Effector CD8-positive, alpha-beta T cell (primary cell): ENCODE data around the gene PDGFC.
"Not testable (repeated sequence)": the region's sequence is repeated elsewhere in the genome, so short reads cannot be mapped to it uniquely, and the experiment has no call there.

Experiments
- DNase-seq: peaks from one replicate; lab custom pipeline; 2025; lab: John Stamatoyannopoulos, UW

PDGFC gene

DNA sequence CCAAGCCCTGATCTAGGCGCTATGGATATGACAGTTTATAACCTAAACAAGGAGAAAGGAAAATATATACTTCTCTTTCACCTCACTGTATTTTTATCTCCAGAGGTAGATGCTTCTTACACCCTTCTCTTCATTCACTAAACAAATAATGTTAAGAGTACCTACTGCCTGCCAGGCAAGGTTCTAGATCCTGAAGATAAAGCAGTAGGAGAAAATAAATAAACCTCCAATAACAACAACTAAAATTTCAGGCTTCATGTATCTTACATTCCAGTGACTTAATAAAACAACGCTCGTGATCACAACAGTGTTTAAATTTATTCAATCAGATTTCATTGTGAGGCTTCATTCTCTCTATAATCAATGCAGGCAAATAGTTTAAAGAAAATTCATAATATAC lies 20.7 kb downstream of the PDGFC start:
- no peak for DNase-seq

DNA sequence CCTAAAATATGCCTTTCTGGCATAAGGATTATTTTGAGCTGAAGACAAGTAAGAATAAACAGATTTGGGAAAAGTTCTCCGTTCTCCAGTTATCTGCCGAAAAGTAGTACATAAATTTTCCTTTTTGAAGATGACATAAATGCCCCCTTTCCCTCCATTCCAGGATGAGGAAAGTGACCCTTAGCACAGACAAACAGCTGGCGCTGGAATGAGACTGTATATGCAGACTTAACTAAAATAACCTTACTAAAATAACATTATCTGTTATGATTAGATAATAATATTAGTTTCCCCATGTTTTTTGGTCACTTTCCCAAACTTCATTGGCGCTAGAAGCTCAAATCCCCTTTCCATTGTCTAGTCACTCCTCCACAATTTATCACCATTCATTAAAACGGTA lies 21.5 kb downstream of the PDGFC start:
- no peak for DNase-seq

DNA sequence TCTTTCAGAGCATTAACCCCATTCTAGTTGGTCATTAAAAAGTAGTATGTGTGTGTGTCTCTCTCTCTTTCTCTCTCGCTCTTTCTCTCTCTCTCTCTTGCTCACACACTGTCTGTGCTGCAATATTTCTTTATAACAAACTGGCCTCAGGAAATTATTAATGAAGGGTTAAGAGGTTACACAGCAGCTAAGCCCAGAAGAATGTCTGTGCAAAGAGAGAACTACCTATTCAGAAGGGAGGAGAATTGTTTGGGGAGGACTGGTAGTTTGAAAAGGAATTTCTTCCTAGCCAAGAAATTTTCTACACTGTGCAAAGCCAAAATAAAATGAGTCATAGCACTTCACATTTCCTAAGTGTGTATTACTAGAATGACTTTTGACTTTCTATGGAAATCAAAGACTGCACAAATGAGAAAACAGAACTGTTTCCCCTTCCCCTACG lies 22.2 kb downstream of the PDGFC start:
- no peak for DNase-seq

DNA sequence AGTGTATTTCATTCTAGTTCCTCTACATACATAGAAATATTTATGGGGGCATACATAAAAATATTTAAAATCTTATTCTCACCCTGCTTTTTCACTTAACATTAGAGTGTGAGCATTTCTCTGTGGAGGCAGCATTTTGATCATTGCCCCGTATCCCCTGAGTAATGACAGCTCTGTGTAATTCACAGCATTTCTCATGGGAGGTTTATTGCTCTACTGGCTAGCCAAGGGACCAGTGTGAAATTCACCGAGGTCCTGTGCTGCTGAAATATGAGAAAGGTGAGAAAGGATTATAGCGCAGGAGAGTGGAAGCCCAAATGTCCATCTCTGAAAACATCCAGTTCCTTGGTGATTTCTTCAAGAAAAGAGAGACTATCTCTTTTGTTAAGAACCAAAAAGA lies 22.9 kb downstream of the PDGFC start:
- no peak for DNase-seq

DNA sequence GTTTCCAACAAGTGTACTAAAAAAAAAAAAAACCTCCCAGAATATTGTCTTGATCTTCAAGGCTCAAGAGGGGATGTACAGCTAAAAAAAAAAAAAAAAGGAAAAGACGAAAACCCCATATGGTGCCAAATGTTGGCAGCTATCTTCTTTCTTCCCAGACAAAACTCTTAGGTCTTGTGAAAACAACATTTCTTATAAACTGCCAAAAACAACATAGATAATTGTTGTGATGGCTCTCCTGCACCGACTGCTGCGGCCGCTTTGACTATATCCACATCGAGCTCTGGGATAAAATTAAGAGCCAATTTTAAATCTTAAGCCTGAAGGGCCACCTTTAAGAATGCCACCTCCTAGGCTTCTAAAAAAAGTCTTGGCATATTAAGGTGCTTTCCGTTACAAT lies 23.5 kb downstream of the PDGFC start:
- DNase-seq: no peak

DNA sequence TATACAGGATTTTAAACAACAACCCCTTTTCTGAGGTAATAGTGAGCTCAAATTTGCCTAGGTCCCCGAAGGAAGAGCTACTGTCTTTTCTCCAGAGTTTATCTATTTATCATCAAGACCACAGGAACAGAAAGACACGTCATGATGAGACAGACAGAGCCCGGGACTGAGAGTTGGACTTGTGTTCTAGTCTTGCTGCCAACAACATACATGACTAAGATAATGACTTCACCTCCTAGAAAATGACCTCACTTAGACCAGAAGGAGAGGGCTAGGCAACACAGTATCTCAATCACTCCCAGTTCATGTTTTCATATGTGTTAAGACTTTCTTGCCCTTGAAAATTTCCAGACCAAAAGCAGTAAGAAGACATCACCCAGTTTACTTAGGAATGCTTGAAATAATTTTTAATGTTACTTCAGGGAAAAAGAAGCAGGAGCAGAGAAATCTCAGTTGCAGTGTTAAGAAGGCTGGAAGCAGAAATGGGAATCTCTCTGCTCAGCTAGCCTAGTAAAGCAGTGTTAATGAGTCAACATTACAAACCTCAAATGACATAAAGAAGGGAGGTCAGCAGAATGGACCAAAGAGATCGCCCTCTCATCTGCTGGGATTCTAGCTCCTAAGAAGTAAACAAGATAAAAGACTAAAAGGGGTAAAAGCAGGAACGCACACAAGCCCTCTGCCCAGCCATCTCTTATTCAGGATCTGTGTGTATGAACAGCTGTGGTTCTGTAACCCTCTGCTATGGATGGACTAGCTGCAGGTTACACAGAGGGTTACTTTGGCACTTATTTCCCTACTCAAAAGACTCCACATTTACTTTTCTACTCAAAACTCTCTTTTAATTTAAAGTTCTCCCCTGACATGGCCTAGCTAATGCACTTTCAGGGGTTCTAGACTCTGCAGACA lies 24.8 kb downstream of the PDGFC start:
- no peak for DNase-seq

DNA sequence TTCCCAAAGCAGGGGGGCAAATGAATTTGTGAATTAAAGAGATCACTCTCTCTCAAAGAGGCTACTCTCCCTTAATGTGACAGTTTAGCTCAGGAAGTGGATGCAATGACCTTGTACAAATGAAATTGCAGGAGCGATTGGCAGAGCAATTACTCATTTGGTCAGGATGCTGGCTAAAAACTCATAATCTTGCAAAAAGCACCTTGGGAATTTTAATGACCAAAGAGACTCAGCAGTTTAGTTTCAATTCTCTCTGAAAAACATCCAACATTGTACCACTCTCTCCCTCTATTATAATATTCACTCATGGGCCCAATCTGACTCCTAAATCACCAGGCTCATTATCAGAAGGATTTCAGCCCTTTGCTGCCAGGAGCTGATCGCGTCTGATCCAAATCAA lies 26.1 kb downstream of the PDGFC start:
- no peak for DNase-seq

DNA sequence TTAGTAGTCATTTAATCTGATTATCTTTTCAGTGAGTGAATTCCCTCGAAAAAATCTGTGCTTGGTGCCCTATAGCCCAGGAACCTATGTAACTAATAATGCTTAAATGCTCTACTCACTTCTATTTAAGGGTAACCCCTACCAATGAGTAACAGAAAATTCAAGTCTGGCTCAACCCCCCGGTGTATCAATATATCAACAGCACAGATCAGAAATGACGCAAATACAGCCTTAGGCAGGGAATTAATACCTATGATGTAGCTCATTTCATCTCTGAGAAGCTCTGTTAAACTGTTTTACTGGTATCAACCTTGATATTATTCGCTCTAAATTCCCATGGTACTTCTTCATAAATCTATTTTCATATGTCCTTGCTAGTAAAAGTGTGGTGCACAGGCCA lies 28.6 kb downstream of the PDGFC start:
- no peak for DNase-seq

DNA sequence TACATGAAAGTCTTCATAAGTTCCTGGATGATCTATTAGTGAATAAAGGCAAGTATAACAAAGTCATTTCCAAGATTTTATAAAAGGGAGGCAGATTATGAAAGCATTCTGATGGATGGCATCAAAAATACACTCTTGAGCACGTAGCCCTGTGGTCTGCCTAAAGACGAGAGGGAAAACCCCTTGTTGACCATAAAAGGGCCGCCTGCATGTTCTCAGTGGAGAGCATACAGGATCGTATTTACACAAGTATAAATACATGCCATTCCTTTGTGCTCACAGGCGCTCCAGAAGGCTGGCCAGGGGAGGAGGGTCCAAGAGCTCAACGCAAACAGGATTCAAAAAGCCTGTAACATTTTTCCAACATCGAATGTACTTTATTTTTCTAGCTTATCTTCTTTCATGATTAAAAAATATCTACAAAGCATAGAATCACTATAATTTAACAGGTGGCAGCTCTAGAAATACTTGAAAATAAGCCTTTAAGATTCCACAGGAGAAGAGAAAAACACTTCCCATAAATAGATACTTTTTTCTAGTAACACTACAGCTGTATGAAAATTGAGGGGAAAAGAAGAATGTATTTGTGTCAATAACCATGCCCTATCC lies 29.6 kb downstream of the PDGFC start:
- DNase-seq: no peak

DNA sequence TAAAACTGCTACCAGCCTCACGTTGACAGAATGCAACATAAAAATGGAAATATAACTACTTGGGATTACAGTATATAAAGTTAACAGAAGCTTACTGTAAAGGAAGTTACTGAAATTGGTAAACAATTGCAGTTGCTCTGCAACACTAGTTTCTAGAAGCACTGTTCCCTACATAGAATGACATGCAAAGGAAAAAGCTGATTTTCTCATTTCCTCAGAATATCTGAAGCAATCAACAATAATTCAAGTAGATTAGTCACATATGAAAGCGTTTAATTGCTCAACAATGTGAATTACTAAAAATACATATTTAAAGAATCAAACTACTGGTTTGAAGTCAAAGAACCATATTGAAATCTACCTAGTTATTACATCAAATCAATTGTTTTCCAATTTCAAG lies 31.8 kb downstream of the PDGFC start:
- no peak for DNase-seq

DNA sequence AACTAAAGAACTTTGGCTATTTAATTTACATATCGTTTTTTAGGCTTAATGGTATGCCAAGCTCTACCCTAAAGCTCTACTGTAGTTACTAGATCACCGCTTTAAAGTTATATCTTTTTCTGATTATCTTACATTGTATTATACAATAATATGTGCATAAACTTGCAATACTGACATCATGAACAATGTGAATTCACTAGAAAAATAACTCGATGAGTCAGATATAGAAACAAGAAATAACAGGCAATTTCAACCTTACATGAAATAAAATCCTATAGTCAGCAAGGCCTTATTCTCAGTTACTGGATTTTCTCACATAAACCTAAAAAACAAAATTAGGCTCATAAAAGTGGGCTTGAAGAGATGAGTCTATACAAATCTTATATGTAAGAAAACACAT lies 32.5 kb downstream of the PDGFC start:
- no peak for DNase-seq

DNA sequence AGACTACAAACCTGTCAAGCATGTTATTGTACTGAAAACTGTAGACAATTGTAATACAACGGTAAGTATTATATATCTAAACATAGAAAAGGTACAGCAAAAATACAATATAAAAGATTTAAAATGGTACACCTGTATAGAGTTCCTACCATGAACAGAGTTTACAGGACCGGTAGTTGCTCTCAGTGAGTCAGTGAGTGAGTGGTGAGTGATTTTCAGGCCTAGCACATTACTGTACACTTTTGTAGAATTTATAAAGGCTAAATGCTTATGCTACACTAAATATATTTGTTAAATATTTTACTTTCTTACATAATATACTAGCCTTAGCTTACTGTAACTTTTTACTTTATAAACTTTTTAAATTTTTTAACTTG lies 37.4 kb downstream of the PDGFC start:
- DNase-seq: no peak

DNA sequence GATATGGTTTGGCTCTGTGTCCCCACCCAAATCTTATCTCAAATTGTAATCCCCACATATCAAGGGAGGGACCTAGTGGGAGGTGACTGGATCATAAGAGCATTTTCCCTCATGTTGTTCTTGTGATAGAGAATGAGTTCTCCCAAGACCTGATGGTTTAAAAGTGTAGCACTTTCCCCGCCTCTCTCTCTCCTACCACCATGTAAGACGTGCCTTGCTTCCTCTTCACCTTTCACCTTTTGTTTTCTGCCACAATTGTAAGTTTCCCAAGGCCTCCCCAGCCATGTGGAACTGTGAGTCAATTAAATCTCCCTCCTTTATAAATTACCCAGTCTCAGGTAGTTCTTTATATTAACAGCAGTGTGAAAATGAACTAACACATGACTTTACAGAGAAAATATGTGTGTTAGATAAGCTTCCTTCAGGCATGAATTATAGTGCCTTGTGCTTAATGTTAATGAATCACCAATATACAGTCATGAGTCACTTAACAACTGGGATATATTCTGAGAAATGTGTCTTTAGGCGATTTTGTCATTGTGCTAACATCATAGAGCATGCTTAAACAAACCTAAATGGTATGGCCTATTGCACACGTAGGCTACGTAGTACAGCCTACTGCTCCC lies 37.9 kb downstream of the PDGFC start:
- no peak for DNase-seq

DNA sequence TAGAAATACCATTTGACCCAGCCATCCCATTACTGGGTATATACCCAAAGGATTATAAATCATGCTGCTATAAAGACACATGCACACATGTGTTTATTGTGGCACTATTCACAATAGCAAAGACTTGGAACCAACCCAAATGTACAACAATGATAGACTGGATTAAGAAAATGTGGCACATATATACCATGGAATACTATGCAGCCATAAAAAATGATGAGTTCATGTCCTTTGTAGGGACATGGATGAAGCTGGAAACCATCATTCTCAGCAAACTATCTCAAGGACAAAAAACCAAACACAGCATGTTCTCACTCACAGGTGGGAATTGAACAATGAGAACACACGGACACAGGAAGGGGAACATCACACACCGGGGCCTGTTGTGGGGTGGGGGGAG lies 39.2 kb downstream of the PDGFC start:
- DNase-seq: not testable (repeated sequence)

DNA sequence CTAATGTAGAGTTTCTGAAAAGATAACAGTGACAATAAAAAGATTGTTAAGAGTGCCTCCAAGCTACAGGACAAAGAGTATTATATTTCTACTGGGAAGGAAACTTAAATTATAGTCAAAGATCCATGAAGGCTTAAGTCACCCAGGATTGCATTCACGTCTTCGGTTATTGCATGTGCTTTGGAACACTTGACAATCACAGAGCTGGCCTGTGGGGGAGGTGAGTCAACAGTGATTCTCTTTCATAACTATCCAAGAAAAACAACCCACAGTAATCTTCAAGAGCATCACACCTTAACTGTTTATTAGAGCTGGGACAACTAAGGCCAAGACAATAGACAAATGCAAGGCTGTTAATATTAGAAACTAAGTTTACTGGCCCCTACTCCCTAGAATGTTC lies 40.3 kb downstream of the PDGFC start:
- no peak for DNase-seq

DNA sequence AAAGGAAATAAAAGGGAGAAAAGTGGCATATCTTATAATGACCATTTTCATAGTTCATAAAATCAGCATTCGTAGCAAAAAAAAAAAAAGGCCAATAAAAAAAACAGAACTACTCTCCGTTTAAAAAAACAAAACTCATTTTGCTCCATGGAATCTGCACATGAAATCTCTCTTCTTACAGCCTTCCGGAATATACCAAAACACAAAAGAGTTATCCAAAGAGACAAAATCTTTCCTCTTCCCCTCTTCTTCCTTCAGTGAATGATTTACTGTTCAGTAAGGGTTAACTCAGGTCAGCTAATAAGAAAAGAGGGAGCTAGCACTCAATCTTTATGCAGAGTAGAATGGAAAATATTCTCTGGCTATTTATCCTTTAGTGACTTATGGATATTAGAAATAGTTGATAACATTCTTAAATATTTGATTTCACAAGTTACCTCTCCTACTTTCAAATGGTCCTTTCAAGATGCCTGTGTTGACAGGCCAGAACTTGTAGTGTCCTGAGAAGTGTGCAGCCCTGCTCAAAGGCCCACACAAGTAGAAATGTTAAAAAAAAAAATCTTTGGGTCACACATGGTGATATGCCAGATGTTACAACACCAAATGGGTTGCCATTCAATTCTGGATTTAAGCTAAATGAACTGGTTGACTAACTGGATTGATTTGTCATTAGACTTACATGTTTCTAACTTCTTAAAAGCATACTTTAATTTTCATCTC lies 42.1 kb downstream of the PDGFC start:
- DNase-seq: no peak

DNA sequence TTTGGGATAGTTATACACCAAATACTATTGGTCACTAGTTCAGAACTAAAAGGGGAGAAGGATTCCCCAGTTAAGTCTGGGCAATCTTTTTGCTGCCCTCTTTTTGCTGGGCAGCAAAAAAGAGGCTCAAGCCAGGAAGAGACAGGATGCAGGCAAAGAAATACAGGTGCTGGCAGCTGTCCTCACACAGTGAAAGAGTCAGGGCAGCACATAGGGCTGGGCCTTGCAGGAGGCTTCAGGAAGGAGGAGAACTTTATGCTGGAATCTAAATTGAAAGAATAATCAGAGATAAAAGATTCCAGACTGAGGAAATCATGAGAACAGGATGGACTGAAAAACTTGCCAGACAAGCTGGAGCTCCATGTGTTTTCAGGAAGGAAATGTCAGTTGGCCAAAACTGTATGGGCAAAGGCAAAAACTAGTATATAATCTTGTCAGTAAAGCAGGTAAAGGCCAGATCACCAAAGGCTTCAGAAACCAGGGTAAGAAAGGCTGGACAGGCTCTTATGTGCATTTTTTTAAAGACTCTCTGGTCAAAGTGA lies 46.8 kb downstream of the PDGFC start:
- no peak for DNase-seq

DNA sequence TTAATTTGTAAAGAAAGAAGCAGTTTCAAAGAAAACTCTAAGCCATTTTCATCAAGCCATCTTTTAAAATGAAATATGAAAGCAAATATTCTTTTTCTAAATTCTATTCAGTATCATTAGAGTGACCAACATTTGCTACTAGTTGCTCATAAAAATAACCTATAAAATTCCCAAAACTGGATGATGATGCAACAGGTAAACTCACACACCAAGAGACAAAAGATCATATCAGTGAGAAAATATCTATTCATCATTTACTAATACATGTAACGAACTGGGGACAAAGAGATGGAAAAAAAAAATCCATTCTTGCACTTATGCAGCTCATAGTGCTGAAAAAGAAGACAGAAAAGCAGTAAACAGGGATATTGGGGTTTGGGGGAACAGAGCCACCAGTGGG lies 48.1 kb downstream of the PDGFC start:
- no peak for DNase-seq

DNA sequence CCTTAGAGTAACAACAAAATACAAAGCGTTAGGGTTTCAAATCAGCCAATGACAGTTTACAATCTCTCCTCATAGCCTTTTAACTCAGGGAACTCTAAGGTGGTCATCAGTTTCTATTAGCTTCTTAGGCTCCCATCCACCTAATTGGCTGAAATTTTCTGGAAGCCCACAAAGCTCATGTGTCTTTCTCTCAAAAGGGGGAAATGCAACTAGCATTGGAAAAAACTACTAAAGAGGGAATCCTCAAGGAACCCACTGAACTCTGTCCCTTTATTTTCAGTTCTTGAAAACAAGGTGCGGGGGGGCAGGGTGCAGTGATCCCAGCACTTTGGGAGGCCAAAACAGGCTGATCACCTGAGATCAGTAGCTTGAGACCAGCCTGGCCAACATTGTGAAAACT lies 56.4 kb downstream of the PDGFC start:
- DNase-seq: no peak

DNA sequence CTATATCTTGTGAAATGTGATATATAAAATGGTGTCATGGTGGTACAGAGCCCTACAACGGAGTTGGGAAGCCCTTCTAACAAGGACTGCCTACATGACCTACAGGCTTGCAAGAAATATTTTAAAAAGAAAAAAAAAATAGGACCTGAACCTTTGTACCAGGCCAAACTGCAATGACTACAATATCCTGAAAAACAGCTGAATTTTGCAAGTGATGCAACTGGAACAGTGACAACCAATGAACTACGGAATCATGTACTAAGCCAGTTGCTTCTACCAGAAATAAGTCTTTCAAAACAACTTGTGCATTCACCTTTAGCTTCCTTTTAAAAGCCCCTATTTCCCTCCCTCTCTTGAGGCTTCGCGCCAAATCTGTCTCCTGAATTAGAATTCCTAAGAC lies 58.4 kb downstream of the PDGFC start:
- no peak for DNase-seq

DNA sequence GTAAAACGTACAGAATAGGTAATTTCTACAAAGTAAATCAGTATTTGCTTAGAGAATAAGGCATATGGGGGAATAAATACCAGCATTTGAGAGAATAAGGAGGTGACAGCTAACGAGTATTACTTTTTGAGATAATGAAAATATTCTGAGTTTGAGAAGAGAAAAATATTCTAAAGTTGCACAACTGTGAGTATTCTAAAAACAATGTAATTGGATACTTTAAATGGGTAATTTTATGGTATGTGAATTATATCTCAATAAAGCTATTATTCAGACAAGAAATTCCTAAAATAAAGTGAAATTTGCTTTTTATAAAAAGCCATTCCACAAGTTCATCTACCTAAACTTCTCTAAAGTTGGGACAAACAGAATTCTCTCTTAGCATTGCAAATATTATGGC lies 62.6 kb downstream of the PDGFC start:
- DNase-seq: no peak

DNA sequence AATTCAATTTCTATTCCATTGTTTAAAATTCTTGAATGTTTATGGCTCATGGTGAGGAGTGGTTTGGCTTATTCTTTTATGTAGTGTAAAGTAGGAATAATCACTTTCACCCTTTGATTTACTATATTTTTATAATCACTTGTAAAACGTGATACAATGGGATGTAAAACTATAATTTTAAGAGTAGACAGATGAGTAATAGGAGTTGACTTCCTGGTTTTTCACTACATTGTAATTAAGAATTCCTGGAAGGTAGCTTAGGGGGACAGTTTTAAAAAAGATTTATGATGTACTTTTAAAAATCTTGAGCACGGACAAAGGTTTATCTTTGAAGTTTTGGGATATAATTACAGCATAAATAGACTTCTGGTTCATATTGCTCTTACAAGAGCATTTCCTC lies 65.3 kb downstream of the PDGFC start:
- DNase-seq: no peak
